GM10248 (cell line): ENCODE results near the gene GREB1.

Source experiments
- CTCF ChIA-PET: fragments of 300-600 bp; sonication (Branson Sonifier 250); formaldehyde crosslinking; extraction: SDS; loops from one replicate; lab custom pipeline; 2021; ENCODE audit warnings: antibody characterized with exemption; lab: Yijun Ruan, JAX
- POLR2A ChIA-PET: fragments of 350-650 bp; sonication (Branson Sonifier 250); formaldehyde crosslinking; extraction: SDS; loops from one replicate; lab custom pipeline; 2020; ENCODE audit warnings: antibody characterized with exemption; lab: Yijun Ruan, JAX
- DNase-seq: peaks from one replicate; pipeline ENCODE4 v3.0.0; 2012; ENCODE audit errors: extremely low spot score
- CTCF ChIP-seq: IDR thresholded peaks from 2 replicates; pipeline ENCODE4 v1.5.1; 2012; ENCODE audit warnings: mild to moderate bottlenecking, low read depth; ENCODE audit errors: extremely low read depth, missing control alignments, control extremely low read depth

Gene GREB1

DNA sequence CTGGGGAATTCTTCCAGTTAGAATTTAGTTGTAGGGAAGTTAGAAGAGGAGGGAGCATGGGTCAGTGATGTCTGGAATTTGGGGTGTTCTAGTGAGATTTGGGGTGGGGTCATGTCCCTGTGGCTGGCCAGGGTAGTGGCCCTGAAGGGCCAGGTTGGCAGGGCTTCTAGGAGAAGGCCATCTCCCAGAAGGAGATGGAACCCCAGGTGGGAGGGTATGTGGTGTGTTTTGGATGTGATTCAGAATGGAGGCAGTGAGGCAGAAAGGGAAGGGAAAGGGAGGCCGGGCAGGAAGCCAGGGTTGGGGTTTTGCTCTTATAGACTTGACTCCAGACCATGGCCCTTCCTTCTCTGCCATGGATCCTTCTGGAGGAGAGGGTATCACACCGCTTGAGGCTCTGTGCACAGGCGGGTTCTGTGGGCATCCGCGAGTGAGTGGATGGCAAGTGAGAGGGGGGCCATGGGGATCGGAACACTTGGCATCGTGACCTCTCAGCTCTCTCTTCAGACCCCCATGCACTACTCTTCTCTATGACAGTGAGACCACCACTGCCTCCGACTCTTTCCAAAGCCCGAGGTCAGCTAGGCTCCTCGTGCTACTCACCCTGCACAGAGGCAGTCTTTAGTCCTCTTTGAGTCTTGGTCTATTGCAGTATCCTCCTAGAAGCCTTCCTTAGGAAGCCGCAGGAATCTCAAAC is 7.3 kb downstream of the GREB1 start:
- ChIA-PET CTCF (interaction anchor here (1.3 kb wide), 1 partner anchor 42 kb away, joined by 3 read pairs; no protein-coding TSS in a partner anchor), POLR2A (no interaction called here)
- no peak for DNase-seq
- TF ChIP-seq CTCF: no peak

DNA sequence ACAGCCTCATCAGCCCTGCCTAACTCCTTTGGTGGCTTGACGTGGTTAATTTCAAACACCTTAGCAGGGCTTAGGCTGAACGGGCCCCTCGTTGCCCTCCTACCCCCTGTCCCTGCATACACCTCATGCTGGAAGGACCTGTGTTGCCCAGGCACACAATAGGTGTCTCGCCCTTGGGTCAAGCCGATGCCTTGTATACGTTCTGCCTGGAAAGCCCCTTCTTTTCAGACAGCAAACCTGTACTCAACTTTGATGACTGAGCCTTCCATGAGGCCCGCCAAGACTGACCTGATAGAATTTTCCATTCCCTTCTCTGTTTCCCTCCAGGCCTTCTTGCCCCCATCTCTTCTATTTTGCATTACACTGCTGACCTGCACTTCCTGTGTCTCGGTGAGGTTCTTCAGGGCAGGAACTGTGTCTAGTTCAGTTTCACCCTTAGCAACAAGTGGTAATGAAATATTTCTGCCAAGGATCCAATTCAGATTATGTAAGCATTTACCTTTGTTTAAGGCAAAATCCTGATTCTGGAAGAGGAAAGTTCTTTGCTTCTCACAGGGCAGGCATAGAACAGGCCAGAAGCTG is 7.9 kb downstream of the GREB1 start:
- DNase-seq: no peak
- no peak for TF ChIP-seq CTCF
- ChIA-PET POLR2A (no interaction called here), CTCF (no interaction called here)

DNA sequence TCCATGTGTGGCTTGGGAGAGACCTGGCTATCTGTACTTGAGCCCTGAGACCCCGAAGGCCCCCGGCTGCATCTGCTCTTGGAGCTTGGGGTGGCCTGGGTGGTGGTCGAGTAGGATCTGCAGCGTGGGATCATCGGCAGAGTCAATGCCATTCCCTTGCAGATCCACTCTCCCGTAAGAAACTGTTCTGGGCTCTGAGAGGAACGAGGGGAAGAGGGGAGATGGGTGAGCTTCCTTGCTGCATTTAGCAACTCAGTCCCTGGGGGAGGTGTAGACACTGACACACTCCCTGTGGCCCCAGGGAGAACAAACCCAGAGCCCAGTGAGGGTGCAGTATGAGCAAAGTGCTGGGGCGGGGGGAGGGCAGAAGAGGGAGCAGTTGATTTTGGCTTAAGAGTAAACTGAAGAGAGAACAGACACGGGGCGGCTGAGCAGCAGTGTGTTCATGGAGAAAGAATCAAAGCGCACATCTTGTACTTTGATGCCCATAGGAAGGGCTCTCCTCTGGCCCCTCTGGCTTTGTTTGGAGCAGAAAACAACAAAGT is 8.5 kb downstream of the GREB1 start:
- CTCF ChIA-PET: interaction anchor here (1.2 to 2.2 kb wide), 2 partner anchors 8 to 40 kb away, joined by 3 to 6 read pairs; partner anchors contain the start of gene GREB1
- POLR2A ChIA-PET: no interaction called here

DNA sequence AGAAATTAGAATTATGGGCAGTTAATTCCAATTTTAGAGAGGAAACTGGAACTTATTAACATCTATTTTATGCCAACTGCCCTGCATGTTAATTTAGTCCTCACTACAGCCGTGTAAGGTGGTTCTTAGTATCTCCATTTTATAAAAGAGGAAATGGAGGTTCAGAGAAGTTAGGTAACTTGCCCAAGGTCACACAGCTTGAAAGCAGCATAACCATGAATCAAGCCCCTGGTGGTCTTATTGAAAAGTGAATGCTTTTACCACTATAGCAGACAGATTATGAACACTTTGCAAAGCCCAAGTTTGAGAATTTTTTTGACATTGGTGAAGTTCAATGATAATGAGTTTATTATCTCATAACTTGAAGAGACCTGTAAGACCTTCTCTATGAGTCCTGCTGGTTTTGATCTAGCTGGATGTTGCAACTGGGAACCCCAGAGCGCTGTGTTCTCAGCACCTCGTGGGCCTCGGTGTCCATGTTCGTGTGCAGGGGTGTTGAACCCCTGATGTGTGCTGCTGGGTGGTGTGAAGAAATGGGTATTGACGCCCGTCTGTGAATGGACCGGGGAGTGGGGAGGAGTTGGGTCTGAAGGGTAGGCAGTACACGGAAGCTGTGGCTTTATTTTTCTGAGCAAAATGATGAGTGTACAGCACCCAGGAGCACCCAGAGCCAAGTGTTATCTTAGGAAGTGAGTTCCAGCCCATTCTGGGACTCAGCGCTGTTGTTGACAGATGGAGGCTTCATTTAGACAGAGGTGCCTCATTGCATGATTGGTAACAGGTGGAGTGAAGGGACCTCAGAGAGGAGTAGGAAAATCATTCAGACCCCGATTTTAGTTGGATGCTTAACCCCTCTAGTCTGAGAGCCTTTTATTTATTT is 9.7 kb downstream of the GREB1 start:
- ChIA-PET POLR2A (no interaction called here), CTCF (interaction anchor here (0.7 to 2.2 kb wide), 3 partner anchors 9 to 41 kb away, joined by 3 to 6 read pairs (median 3); partner anchors contain the start of gene GREB1)
- TF ChIP-seq CTCF: no peak
- DNase-seq: no peak

More for the DNA sequence above, 8.5 kb downstream of the GREB1 start:
- no peak for DNase-seq
- no peak for TF ChIP-seq CTCF

- POLR2A ChIA-PET: no interaction called here
- DNase-seq: no peak
- no peak for TF ChIP-seq CTCF
- CTCF ChIA-PET: interaction anchor here (3.1 kb wide), 1 partner anchor 37 kb away, joined by 12 read pairs; no protein-coding TSS in a partner anchor
Observed at GRCh38 chr2:11546072-11546471, 12.2 kb downstream of the GREB1 start.
